ENCODE measurements around the gene EXOSC9.

GRCh38 chr4:121827853-121828252 is 26.7 kb downstream of the EXOSC9 start:
- TF ChIP-seq CTCF (conservative IDR thresholded peaks at IDR 0.05 in 1 of 2, IDR thresholded peaks at IDR 0.05 in 1 of 2; ENCODE audit: extremely low read depth in 1 of 2, insufficient read depth in 1 of 2, low read depth in 1 of 2, low read length in 2 of 2) (no peak), EZH2 (IDR thresholded peaks at IDR 0.05; ENCODE audit: borderline replicate concordance, low read length) (no peak)

All from mammary epithelial cell (primary cell).